ENCODE data around the gene NUDT14. TPM values are rescaled to one million over a fixed set of nuclear protein-coding genes. Genes with fewer than 3 reads are reported as not detected.

The NUDT14 gene
- total RNA-seq, 1 donor from 2014 or later = 27.1 TPM

DNA sequence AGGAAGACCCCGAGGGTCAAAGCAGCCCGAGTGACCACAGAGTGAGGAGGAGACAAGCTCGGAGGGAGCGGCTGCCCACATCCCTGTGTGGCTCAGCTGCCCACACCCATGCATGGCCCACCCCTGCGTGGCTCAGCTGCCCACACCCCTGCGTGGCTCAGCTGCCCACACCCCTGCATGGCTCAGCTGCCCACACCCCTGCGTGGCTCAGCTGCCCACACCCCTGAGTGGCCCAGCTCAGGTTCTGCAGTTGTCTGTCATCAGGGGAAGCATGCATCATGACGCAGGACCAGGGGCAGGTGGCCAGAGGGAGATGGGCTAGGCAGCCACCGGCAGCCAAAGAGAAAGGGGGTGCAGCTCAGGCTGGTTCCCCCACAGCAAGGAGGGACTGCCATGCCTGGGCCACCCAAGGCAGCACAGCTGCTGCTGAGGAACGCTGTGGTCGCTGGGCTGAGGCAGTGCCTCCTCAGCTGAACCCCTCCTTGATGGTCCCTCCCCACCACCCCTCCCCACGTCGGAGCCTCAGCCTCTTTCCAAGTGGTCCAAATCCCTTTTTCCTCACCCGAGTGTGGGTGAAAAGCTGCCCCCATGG lies 33.3 kb upstream of the NUDT14 start:
- intact Hi-C loops (cut with DNase I) = no loop called here
- DNase-seq (ENCODE audit: low spot score) = no peak

DNA sequence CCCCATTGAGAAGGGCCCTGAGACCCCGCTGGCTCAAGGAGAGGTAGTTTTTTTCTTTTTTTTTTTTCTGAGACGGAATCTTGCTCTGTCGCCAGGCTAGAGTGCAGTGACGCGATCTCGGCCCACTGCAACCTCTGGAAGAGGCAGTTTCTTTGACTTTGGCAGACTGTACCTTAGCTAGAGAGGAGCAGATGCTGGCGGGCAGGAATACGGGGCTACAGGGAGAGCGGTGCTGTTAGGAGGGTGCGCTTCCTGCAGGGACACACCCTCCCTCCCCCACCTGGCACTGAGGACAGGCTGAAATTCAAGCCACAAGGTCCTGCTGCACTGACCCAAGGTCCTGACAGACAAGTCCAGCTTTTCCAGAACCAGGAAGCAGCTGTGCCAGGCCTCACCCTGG lies 32.2 kb upstream of the NUDT14 start:
- intact Hi-C loops (cut with DNase I) = no loop called here
- no peak for DNase-seq (ENCODE audit: low spot score)

DNA sequence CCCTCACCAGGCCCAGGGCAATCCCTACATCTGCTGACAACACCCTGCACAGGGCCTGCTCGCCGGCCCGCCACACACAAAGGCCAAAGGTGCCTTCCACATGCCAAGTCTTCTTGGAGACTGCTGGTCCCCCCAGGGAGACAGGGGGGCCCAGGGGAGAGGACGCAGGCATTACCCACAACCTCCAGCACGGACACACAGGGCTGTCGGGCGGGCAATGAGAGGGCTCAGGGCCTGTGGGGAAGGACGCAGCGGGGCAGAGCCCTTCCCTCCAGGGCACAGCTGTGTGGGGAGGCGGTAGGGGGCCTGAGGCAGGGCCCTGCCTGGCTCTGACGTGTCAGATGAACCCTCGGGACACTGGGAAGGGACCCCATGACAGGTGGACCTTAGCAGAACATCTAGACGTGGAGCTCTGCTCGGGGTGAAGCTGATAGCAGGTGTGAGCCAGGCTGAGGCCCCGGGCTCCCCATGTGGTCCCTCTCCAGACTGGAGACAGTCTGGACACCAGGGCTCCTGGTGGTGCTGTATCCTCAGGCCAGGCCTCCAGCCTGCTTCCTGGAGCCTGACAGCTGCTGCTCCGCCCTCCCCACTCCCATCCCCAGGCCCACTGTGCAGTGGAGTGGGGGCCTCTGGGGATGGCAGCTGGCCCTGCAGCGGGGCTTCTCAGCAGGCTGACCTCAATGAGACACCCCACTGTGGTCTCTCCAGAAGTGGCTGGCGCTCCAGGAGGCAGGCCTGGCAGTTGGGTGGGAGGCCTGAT lies 31.6 kb upstream of the NUDT14 start:
- intact Hi-C loops (cut with DNase I) = no loop called here

DNA sequence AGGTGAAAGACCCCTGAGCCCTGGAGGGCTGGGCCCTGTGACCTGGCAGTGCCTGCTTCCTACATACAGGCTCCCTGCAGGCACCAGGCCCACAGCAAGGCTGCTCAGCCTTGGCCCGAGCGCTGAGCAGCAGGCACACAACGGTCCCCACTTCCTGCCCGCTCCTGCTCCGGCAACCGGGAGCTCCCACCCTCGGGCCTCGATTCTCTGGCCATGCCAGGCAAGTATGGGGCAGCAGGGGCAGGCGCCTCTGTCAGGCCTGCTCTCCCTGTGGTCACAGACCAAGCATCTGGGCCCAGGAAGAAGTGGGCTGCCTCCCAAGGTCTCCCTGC lies 30.6 kb upstream of the NUDT14 start:
- DNase-seq (ENCODE audit: low spot score) = no peak
- intact Hi-C loops (cut with DNase I) = no loop called here

More for the DNA sequence above, 31.6 kb upstream of the NUDT14 start:
- no peak for DNase-seq (ENCODE audit: low spot score)

DNA sequence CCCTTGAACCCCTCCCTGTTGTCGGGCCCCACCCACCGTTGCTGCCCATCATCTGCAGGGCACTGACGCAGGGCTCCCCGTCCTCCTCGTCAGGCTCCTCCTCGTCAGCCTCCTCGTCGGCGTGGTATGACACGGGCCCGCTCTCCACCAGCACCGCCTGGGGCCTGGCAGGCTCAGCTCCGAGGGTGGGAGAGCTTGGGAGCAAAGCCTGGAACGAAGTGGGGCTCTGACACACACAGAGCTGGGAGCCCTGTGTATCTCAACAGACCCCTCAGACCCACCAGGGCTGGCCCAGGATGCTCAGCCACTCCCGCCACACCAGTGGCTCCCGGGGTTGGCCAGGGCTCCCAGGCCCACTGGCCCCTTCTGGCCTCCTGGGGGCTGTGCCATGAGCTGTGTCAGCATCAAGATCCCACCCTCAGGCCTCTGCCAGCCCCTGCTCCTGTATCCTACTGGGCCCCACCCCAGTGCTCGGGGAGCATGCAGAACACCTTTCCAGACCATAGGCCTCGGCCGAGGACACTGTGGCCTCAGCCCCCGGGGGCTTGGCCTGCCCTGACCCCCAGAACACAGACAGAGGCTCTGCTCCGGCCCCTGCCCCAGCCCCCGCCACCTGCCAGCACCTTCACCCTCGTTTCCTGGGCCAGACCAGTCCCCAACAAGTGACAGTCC lies 30.1 kb upstream of the NUDT14 start:
- intact Hi-C loops (cut with DNase I) = no loop called here
- no peak for DNase-seq (ENCODE audit: low spot score)

DNA sequence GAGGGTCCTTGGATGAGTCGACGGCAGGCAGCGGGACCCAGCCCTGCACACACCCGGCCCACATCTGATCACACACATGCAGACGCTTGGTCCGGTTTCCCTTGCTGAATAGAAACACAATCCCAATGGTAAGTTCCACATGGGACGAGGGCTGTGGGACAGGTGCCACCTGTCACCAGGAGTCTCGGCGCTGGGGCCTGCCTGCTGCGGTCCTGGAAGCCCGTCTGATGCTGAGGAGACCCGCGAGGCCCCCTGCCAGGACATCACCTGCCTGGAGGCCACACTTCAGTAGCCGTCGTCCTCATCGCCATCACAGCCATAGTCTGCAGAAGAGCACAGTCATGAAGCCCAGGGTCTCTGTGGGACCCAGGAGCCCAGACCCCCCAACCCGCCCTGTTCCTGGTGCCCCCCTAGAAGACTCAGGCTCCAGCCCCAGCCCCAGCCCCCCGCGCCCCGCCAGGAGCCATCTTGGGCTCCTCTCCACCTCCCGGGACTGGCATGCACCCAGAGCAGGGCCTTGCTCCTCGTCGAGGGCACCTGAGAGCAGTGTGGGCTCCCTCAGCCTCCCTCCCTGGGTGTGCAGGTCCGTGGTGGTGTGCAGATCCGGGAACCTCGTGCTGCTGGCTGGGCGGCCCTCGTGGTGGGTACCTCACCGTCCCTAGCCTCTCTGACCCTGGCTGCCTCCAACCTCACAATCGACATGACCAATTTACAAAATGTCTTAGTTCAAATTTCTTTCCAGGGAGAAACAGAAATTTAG lies 29.3 kb upstream of the NUDT14 start:
- no peak for DNase-seq (ENCODE audit: low spot score)
- intact Hi-C loops (cut with DNase I) = no loop called here

DNA sequence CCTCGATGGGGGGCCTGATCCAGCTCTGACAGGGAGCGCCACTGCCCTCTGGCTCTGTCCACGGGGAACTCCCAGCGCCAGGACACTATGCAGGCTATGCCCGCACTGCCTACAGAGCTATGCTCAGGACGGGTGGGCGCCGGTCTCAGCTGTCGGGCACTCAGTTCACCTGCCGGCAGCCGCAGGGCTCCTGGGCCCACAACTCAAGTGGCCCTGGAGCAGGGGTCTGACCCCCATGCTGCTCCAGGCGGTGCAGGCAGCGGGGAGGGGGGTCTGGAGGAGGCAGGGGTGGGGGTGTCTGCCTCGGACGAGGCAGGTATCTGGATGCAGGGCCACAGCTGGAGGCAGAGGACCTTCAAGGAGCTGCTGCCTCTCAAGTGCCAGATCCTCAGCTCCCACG lies 28.5 kb upstream of the NUDT14 start:
- intact Hi-C loops (cut with DNase I) = no loop called here
- DNase-seq (ENCODE audit: low spot score) = no peak

DNA sequence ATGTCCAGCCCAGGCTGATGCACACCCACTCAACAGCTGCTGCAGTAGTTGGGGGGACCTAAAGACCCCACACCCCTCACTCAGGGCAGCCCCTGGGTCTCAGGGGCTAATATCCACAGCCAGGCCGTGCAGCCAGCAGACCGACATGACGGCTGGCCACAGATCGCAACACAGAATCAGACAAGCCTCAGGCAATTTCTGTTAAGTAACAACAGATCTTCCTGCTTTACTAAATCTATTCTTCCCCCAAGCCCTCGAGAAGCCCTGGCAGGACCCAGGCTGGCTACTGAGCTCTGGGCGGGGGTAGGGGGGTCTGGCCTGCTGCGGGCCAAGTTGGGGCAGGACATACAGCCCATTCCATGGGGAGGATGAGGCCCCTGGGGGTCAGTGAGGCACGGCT lies 28.0 kb upstream of the NUDT14 start:
- no peak for DNase-seq (ENCODE audit: low spot score)
- intact Hi-C loops (cut with DNase I) = no loop called here

DNA sequence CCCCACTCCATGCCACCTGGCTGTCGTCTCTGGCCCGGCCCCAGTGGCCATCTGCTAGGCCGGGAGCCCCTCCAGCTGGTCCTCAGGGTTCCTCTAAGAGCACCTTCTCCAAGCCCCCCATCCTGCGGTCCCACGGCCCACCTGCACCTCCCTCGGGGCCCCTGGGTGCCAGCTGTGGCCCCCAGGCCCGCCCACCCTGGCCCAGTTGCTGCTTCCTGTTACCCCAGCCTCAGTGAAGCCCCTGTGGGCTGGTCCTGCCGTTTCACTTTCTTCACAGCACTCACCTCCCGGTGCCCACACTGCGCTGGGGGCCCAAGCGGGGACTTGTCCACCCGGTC lies 27.6 kb upstream of the NUDT14 start:
- intact Hi-C loops (cut with DNase I) = no loop called here
- no peak for DNase-seq (ENCODE audit: low spot score)

DNA sequence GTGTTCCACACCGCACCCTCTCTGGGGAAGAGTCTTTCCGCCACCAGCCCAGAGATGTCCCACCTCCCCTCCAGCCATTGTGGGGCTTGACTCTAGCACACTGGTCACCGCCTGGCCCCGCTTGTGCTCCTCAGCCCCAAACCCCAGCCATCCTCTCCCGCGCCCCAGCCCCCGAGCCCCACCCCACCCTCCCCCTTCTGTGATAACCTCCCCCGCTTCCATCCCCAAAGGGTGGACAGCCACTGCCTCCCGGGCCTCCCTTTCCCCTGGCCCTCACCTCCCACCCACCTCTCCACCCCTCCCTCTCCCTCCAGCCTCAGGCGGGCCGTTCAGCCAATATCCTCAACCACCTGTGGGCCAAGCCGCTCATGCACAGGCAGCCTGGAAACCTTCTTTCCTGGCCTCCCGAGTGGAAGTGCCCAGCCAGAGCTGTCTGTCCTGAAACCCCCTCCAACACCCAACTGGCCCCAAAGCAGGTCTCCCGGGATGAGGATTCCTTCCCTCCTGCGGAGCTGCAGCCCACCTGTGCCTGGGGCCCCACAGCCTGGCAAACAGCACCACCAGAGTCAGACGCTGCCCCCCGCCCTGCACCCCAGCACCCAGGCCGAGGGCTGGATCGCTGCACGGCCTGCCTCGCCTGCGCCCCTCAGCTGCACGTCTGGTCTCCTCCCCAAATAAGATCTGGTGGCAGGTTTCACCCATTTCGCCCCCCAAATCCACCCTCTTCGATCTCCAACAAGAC lies 27.1 kb upstream of the NUDT14 start:
- DNase-seq (ENCODE audit: low spot score) = no peak
- intact Hi-C loops (cut with DNase I) = no loop called here

DNA sequence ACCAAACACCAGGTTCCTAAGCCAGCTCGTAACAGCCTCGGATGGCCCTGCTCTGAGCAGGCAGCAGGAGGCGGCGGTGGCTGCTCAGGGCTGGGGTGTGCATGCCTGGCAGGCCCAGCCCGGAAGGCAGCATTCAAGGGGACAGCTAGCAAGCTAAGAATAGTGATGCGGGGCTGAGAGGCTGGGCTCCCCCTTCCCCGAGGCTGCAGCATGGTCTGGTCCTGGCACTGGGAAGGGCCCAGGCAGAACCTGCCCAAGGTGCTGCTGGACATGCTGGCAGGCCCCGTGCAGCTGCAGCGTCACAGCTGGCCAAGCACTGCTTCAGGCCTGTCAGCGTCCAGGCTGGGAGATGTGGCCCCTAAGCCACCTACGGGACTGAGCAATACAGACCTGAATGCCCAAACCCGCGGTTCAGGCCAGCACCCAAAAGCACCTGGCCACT lies 26.4 kb upstream of the NUDT14 start:
- no peak for DNase-seq (ENCODE audit: low spot score)

DNA sequence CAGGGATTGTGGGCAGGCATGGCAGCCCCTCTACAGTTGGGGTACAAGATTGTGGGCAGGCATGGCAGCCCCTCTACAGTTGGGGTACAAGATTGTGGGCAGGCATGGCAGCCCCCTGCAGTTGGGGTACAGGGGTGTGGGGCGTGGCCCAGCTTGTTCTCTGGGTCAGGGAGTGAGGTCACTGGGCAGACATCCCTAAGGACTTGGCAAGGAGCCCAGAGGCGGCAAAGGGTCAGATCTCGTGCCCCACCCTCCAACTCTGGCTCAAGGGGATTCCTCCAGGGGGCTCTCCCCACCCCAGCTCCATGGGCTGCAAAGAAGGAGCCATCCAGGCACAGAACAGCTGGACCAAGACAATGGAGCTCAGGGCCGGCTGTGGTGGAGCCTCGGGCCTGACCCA lies 25.8 kb upstream of the NUDT14 start:
- intact Hi-C loops (cut with DNase I) = no loop called here
- DNase-seq (ENCODE audit: low spot score) = no peak

More for the DNA sequence above, 26.4 kb upstream of the NUDT14 start:
- intact Hi-C loops (cut with DNase I) = no loop called here

DNA sequence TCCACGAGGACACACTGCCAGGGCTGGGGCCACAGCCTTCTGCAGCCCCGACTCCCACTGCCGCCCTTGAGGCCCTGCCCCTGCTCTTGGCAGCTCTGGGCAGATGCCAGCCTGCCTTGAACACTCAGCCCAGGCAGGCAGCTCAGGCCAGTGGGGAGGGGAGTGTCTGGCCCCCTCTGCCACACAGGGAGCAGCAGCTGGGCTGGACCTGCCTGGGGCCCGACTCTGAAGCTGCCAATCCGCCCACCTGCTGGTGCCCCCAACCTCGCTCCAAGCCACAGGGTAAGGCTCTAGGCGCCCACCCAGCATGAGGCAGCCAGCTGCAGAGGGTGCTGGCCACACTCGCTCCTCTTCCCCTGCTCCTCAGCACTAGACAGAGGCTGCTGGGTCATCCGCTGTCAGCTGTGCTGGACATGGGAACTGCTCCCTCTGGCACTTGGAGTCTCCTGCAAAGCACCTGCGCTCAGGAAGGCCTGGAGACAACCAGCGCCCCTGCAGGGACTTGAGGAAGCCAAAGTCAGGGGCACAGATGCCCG lies 24.6 kb upstream of the NUDT14 start:
- intact Hi-C loops (cut with DNase I) = loop anchor here (2.0 kb wide), 1 partner anchor 113 kb away; no protein-coding TSS in a partner anchor
- DNase-seq (ENCODE audit: low spot score) = no peak

DNA sequence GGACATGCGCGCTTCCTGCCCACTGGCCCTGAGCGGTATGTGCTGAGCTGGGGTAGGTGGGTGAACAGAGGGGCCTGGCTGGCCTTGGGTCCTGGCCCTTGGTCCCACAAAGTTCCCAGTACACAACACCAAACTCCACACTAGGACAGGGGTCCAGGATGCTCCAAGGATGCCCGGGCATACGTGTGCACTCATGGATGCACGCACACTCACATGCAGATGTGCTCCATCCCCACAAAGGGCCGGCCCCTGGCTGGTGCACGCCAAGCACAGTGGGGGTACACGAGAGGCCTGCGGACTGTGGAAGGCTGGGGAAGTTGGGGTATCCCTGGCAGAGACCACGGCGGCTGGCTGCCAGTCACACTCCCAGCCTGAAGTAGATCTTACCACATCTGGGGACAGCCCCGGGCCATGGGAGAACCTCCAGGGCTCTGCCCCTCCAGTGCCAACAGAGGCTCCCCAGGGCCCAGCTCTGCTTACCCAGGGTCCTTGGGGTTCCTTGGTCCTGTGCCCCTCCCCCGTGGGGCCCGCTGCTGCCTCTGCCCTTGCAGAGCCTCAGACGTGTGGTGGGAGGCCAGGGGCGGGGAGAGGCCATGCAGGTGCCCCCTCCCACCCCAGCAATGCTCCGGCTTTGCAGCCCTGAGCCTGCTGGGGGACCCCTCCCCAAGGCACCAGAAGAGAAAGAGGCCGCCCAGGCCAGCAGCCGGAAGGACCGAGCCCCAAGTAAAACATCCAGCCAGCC lies 24.0 kb upstream of the NUDT14 start:
- DNase-seq (ENCODE audit: low spot score) = no peak
- intact Hi-C loops (cut with DNase I) = loop anchor here (2.0 to 5.0 kb wide), 3 partner anchors 62 to 112 kb away; no protein-coding TSS in a partner anchor

DNA sequence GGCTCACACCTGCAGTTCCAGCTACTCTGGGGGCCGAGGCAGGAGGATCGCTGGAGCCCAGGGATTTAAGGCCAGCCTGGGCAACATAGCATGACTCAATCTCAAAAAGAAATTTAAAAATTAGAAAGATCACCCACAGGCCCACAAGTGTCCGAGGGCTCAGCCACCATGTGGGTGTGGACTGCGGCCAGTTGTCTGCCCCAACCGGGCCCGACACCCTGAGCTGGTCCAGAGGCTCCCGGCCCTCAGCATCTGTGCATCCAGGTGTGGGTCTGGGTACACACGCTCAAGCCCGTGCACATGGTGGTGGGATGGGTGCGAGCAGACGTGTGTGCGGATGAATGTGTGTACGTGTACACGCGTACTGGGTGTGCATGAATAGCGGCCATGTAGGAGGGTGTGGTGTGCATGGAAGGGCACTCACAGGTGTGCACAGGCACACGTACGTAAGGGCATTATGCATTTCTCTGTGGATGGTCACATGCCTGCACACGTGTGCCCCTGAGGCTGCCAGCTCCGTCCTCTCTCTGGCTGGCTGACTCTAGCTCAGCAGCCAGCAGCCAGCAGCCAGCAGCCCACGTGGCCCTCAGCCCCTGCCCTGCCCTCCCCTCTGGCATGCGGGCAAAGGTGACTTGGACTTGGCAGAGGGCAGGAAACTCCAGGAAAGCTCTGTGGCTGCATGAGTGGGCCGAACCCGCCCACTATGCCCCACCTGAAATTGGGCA lies 23.3 kb upstream of the NUDT14 start:
- DNase-seq (ENCODE audit: low spot score) = peak; percentile 89
- intact Hi-C loops (cut with DNase I) = loop anchor here (2.0 to 5.0 kb wide), 3 partner anchors 63 to 112 kb away; no protein-coding TSS in a partner anchor

DNA sequence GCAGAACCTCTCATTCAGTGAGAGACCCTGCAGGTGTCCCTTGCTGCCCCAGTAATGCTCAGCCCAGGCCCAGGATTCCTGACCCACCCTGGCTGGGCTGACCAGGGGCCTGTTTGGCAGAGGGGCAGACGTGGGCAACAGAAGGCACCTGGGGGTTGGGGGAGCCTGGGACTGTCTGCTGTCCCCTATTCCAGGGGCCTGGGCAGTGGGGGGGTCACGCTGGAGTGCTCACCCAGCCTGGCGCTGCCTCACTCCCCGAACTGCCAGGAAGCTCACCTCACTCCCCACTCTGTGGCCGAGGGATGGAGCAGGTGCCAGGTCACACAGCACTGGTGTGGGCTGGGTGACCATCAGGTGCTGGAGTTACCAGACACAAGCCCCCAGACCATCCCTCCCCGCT lies 22.6 kb upstream of the NUDT14 start:
- intact Hi-C loops (cut with DNase I) = loop anchor here (2.0 to 5.0 kb wide), 4 partner anchors 64 to 149 kb away; no protein-coding TSS in a partner anchor
- DNase-seq (ENCODE audit: low spot score) = no peak

DNA sequence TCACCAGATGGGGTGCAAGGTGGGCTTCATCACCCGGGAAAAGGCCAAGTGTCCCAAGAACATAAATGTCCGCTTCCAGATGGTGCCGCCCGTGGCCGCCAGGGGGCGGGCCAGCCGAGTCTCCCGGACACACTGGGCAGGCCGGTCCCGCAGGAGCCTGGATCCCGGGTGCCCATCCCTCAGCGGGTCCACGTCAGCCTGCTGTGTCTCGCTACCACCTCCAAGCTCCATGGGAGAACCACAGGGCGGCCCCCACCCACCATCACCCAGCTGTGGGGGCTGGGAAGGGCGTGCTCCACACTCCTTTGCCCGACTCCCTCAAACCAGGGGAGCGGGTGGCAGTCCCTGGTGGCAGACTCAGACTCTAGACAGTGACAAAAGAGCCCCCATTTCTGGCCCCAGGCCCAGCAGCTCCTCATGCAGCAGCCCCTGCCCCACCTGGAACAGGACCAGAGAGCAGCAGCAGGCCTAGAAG lies 22.0 kb upstream of the NUDT14 start:
- intact Hi-C loops (cut with DNase I) = loop anchor here (2.0 to 5.0 kb wide), 3 partner anchors 64 to 150 kb away; no protein-coding TSS in a partner anchor
- no peak for DNase-seq (ENCODE audit: low spot score)

Measured in cardiac septum (tissue), 1 donor.